Stimulated activated naive CD8-positive, alpha-beta T cell treated with anti-CD3 and anti-CD28 coated beads, Interleukin-15, Interleukin-2, amounts not matched to agents 100 ng/mL and 50 ng/mL, for 24 hours (primary cell): Measurements from ENCODE around the gene PAPPA.

Experiments
- H3K27ac Mint-ChIP-seq: one replicate; pipeline ENCODE4 v1.8.0; 2021; ENCODE audit warnings: mild to moderate bottlenecking, mixed read lengths
- H3K27me3 Mint-ChIP-seq: one replicate; pipeline ENCODE4 v1.8.0; 2021; ENCODE audit warnings: mixed read lengths
- H3K36me3 Mint-ChIP-seq: one replicate; pipeline ENCODE4 v1.8.0; 2021; ENCODE audit warnings: low read depth, mixed read lengths
- H3K4me1 Mint-ChIP-seq: one replicate; pipeline ENCODE4 v1.8.0; 2021; ENCODE audit warnings: low read depth, mixed read lengths
- H3K4me3 Mint-ChIP-seq: one replicate; pipeline ENCODE4 v1.8.0; 2021; ENCODE audit warnings: mild to moderate bottlenecking, mixed read lengths
- H3K9me3 Mint-ChIP-seq: one replicate; pipeline ENCODE4 v1.8.0; 2021; ENCODE audit warnings: mixed read lengths

Gene PAPPA

DNA sequence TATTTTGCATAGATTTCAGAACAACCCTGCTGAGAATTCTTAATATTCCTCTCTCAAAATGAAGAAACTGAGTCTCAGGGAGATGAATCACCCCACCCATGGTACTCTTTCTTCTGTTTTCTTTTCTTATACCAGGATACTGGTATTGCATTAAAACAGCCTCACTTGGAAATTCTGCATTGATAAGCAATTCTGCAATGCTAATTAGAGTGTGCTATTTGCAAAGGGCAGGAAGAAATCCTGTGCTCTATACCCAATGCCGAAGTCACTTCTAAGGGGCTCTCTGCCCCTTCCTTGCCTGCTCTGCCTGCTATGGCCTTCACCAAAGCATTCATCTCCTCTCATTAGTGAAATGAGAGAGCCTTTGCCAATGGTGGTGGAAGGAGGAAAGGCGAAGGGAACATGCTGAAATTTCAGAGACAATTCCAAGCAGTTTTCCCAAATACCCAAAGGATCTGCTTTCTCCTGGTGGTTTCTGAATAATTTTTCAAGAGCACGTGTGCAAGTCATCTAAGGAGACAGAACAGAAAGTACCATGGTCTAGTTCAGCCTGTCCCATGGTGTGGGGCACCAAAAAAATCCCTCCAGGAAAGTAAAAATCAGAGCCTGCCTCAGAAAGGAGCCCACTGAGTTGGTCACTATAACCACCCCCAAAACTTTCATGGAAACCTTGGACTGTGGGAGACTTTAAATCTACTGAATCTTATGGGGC lies 156.5 kb downstream of the PAPPA start:
- peaks cover 4% of the 10 kb centered on the region for H3K9me3 Mint-ChIP-seq
- H3K27me3 Mint-ChIP-seq, result no peaks in the 10 kb centered on the region
- H3K4me1 Mint-ChIP-seq, result no peaks in the 10 kb centered on the region
- no peaks in the 10 kb centered on the region for H3K36me3 Mint-ChIP-seq
- H3K4me3 Mint-ChIP-seq, result no peak overlapping the region
- H3K27ac Mint-ChIP-seq, result no peak overlapping the region

DNA sequence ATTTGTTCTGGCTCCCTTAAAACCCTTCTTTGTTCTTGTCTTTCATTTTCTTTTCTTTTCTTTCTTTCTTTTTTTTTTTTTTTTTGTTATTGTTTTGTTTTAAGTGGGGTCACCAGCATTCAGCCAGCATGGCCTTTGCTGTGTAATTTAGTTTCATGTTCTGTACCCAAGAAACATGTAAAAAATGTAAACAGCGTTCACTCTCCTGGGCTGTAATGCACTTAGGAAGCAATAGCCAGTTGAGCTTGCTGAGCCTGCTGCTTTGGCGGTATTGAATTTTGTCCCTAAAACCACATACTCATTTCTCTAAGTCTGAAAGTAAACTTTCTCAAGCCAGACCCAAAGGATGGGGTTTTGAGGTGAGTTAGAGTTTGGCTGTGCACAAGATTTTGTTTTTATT lies 158.6 kb downstream of the PAPPA start:
- no peak overlapping the region for H3K4me3 Mint-ChIP-seq
- H3K27ac Mint-ChIP-seq, result no peak overlapping the region
- no peaks in the 10 kb centered on the region for H3K36me3 Mint-ChIP-seq
- H3K4me1 Mint-ChIP-seq, result no peaks in the 10 kb centered on the region
- peaks cover 4% of the 10 kb centered on the region for H3K9me3 Mint-ChIP-seq
- H3K27me3 Mint-ChIP-seq, result no peaks in the 10 kb centered on the region

DNA sequence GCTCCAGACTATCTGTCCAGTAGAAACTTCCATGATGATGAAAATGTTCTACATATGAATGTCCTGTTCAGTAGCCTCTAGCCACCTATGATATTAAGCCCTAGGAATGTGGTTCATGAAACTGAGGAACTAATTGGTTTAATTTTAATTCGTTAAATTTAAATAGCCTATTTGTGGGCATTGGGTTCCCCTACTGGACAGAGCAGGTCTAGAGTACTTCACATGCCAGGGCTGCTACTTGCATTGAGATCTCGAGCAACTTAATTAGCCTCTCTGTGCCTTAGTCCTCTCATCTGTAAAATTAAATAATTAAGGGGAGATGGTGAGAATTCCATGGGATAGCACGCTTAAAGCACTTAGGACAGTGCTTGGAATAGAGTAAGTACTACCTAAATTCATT lies 160.0 kb downstream of the PAPPA start:
- Mint-ChIP-seq H3K4me1 (no peaks in the 10 kb centered on the region), H3K36me3 (no peaks in the 10 kb centered on the region), H3K27ac (no peak overlapping the region), H3K4me3 (no peak overlapping the region), H3K9me3 (peaks cover 4% of the 10 kb centered on the region), H3K27me3 (no peaks in the 10 kb centered on the region)

DNA sequence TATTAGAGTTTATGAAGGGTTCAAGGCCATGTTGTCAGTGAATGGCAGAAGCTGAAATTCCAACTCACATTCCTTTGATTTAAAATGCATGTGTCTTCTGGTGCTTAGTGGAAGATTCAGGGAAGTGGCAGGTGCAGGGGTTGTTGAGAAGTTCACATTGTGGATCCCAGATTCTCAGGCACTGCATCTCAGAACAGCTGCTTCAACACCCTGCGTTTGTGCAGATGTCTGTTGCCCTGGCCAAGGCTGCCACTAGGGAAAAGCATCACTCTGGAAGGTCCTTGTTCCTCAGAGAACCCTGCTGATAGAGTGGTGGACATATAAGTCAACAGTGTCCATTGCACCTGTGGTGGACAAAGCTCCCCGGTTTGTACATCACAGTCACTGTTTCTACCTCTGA lies 162.7 kb downstream of the PAPPA start:
- Mint-ChIP-seq H3K36me3 (no peaks in the 10 kb centered on the region), H3K4me1 (no peaks in the 10 kb centered on the region), H3K4me3 (no peak overlapping the region), H3K27me3 (peaks cover 4% of the 10 kb centered on the region), H3K9me3 (peaks cover 4% of the 10 kb centered on the region), H3K27ac (no peak overlapping the region)

DNA sequence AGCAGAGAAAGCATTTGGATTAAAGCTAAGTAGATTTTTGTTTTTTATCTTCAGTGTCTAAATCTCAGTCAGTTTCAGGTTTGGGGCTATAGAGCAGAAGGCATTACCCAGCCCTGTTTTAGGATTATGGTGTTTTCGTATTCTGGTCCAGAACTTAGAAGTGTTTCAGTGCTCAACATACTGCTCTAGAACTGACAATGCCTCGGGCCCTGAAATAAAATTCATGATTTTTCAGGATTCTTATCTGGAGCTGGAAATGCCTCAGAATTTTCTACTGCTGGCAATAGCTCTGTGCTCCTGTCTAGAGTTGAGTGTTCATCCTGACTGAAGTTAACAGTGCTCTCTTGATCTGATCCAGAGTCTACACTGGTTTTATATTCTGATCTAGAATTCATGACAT lies 163.9 kb downstream of the PAPPA start:
- H3K9me3 Mint-ChIP-seq, result peaks cover 4% of the 10 kb centered on the region
- H3K27me3 Mint-ChIP-seq, result peaks cover 4% of the 10 kb centered on the region
- H3K4me3 Mint-ChIP-seq, result no peak overlapping the region
- no peaks in the 10 kb centered on the region for H3K36me3 Mint-ChIP-seq
- no peaks in the 10 kb centered on the region for H3K4me1 Mint-ChIP-seq
- H3K27ac Mint-ChIP-seq, result no peak overlapping the region

DNA sequence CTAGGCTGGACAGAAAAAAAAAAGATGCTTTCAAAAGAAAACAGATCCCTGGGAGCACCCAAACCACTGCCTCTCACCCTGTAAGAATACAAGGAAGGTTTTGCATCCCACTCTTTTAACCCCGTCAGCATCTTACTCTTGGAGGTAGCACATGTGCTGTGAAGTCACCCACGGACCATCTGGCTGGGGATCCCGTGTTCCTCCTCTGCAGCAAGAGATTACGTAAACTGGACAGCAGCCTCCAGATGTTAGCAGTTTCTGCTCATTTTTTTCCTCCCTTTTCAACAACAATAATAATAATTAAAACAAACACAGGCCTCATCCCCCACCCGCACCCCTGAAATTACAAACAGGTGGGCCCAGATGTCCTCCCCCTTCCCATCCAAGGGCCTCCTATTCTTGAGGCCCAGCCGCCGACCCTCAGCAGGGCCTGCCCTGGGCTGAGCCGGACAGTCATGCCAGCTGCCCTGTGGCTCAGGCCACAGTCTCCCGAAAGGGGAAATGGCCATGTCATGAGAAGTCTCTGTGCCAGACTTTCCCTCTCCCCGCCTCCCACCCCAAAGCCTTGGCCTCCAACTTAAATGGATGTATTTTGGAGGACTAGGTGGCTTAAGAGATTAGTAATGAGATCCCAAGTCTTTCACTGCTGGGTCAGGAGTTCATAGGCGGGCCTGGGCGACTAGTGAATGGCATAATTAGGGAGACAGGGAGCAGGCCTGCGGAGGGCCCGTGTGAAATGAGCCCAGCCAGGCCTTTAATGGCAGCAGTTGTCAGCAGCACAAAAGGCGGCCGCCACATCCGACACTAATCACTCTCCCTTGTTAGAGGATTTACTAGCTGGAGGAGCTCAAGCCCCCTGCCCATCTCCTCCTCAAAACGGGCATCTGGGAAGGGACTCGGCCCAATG lies 165.1 kb downstream of the PAPPA start:
- Mint-ChIP-seq H3K9me3 (peaks cover 4% of the 10 kb centered on the region), H3K4me1 (no peaks in the 10 kb centered on the region), H3K36me3 (no peaks in the 10 kb centered on the region), H3K27me3 (peaks cover 4% of the 10 kb centered on the region), H3K4me3 (no peak overlapping the region), H3K27ac (no peak overlapping the region)

DNA sequence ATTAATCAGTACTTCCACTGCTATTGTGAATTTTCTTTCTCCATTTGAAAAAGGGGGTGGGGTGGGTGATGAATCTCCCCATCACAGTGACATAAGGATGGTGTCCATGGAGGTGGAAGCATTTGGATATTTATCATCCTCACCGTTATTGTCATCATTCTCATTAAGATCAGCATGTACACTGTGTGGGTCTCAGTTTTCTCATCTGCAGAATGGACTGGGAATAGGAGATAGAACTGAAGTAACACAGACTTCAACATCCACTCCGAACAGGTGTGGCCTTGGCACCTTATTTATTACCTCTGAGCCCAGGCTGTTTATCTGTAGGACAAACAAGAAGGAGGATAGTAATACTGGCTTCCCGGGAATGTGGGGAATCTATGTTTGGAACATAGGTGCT lies 165.9 kb downstream of the PAPPA start:
- Mint-ChIP-seq H3K9me3 (peaks cover 4% of the 10 kb centered on the region), H3K4me1 (no peaks in the 10 kb centered on the region), H3K36me3 (no peaks in the 10 kb centered on the region), H3K27ac (no peak overlapping the region), H3K4me3 (no peak overlapping the region), H3K27me3 (peaks cover 4% of the 10 kb centered on the region)

DNA sequence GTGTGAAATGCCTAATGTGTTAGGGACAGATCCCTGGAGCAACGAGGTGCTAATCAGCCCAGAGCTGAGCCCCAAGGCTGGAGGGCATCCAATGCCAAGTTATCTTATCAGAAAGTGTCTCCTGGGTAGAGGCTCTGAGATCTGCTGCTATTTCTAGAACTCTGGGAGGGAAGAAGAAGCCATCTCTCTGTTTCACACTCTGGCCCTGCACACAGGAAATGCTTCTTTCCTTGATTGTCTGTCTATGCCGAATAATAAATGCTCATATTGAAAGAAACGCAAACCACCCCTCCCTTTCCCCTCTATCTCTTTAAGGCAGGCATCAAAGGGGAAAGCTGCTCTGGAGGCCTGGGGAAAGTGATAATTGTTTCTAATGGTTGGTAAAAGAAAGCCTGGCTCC lies 166.7 kb downstream of the PAPPA start:
- Mint-ChIP-seq H3K27me3 (peaks cover 4% of the 10 kb centered on the region), H3K4me1 (no peaks in the 10 kb centered on the region), H3K9me3 (no peaks in the 10 kb centered on the region), H3K4me3 (no peak overlapping the region), H3K36me3 (no peaks in the 10 kb centered on the region), H3K27ac (no peak overlapping the region)

DNA sequence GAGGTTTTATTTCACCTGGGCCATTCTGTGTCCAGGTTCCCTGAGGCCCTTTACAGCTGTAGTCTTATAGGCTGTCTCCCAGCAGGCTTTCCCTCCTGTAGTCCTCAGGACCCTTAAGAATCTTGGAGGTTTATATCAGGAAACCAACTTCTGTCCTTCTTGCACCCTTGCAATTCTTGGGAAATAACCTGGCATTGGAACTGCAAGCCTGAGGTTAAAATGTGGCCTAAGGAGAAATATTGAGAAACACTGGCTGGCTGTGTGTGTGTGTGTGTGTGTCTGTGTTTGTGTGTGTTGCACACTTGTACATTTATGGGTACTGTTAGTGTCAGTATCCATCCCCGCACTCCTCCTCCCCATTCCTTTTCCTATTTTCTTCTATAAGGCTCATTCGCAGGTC lies 168.9 kb downstream of the PAPPA start:
- Mint-ChIP-seq H3K36me3 (no peaks in the 10 kb centered on the region), H3K4me3 (no peak overlapping the region), H3K4me1 (no peaks in the 10 kb centered on the region), H3K27me3 (peaks cover 4% of the 10 kb centered on the region), H3K9me3 (peaks cover 7% of the 10 kb centered on the region), H3K27ac (no peak overlapping the region)

DNA sequence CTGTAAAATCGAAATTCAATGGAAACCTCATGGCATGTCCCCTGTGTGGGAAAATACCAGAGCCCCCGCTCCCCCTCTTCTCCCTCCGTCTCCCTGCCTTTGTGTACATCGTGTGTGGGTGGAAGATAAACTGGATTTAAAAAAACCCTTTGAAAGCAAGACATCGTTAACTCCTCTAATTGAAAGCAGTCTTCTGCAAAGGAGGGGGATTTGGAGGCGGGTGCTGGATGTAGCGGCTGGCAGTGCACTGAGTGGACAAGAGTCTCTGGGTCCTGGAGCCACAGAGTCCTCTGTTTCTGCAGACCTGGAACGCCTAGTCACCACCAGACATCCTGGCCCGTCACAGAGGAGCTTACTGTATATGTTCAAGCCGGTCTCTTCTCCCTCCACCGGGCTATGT lies 169.4 kb downstream of the PAPPA start:
- no peak overlapping the region for H3K4me3 Mint-ChIP-seq
- H3K9me3 Mint-ChIP-seq, result peaks cover 7% of the 10 kb centered on the region
- no peak overlapping the region for H3K27ac Mint-ChIP-seq
- H3K27me3 Mint-ChIP-seq, result peaks cover 4% of the 10 kb centered on the region
- H3K4me1 Mint-ChIP-seq, result no peaks in the 10 kb centered on the region
- no peaks in the 10 kb centered on the region for H3K36me3 Mint-ChIP-seq

DNA sequence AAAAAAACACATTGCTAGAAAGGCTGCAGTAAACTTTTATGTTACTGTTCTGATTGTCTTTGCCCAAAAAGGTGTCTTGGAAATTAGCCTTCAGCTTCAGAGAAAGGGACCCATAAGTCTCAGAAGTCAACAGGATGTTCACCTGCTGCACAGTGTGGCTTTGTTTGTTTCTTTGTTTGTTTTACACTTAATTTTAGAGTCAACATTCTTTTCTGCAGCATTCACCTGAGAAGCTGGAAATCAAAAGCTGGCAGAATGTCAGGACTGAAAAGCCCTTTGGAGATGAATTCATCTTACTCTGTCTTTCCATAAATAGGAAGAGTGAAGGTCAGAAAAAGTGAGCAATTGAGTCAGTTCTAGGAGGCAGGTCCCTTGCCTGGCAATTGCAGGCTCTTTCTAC lies 170.0 kb downstream of the PAPPA start:
- Mint-ChIP-seq H3K27me3 (peaks cover 4% of the 10 kb centered on the region), H3K4me3 (no peak overlapping the region), H3K27ac (no peak overlapping the region), H3K36me3 (no peaks in the 10 kb centered on the region), H3K4me1 (no peaks in the 10 kb centered on the region), H3K9me3 (peaks cover 7% of the 10 kb centered on the region)

DNA sequence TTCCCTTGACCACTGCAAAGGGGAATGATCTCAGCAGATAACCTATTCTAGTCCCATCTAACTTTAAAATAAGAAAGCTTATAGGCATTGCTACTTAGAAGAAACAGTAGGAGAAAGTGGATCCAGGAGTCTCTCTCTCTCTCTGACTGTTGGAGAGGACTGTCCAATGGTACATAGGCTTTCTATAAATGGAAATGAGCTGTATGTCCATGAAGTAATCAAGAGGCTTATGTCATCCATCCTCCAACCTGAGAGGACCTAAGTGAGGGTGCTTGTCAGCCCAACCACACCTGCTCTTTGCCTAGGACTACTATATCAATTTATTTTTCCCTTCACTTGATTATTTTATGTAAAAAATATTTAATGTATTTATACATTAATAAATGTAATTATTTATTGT lies 172.3 kb downstream of the PAPPA start:
- Mint-ChIP-seq H3K36me3 (no peaks in the 10 kb centered on the region), H3K4me1 (no peaks in the 10 kb centered on the region), H3K9me3 (peaks cover 7% of the 10 kb centered on the region), H3K27me3 (no peaks in the 10 kb centered on the region), H3K4me3 (no peak overlapping the region), H3K27ac (no peak overlapping the region)

DNA sequence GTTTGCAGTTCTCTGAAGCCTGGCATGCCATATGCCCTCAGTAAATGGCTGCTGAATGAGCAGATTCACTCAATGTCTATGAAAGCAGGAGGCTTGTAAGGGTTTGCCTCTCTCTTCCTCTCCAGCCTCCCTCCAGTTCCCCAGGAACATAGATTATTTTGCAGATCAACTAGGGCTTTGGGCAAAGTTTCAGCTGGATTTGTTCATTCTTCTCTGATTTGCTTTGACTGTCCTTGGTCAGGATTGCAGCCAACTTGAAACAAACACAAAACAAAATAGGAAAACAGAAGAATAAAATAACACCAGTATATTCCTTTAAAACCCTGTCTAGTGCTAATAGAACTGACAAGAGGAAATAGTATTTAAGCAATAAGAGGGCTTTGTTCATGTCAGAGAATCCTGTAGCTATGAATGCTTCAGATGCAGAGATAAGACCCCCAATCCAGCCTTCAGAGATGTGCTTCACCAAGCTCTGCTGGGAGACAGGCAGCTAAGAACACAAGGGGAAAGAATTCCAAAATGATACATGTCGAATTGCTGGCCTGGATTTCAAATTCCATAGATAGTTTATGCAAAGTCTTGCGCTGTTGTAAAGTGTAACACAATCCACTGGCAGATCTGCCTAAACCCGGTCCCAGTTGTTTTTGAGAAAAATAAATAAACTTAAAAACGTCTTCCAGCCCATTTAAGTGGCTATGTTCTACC lies 174.3 kb downstream of the PAPPA start:
- Mint-ChIP-seq H3K4me1 (no peaks in the 10 kb centered on the region), H3K27me3 (no peaks in the 10 kb centered on the region), H3K4me3 (no peak overlapping the region), H3K27ac (no peak overlapping the region), H3K9me3 (peaks cover 7% of the 10 kb centered on the region), H3K36me3 (no peaks in the 10 kb centered on the region)

DNA sequence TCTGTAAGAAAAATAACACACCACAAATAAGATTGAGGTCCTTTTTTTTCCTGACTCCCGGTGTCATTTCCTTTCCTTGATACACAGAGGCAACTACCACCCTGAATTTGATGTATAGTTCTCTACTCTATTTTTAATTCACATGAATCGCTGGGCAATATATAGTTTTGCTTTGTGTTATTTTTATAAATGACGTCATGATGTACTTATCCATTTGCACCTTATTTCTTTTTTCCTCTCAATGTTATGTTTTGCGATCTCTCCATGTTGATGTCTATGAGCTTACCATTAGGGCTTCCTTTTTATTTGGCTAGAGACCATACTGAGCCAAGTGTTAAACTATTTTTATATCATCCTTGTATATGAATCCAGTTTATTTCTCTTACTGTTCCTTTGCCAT lies 175.9 kb downstream of the PAPPA start:
- Mint-ChIP-seq H3K27ac (no peak overlapping the region), H3K4me1 (no peaks in the 10 kb centered on the region), H3K4me3 (no peak overlapping the region), H3K27me3 (no peaks in the 10 kb centered on the region), H3K9me3 (peaks cover 7% of the 10 kb centered on the region), H3K36me3 (no peaks in the 10 kb centered on the region)

DNA sequence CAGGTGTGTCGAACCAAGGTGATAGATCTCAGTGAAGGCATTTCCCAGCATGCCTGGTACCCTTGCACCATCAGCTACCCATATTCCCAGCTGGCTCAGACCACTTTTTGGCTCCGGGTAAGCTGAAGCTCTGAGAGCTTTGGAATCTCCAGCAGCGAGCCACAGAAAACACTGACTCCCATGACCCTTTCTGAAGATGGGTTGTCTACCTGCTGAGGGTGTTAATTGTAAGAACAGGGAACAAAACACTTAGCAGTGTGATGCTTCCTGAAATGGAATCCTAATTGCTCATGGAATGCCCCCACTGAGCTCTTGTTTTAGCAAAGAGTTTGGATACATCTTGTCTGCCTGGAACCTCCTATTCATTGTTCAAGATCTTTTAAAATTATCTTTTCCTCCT lies 177.7 kb downstream of the PAPPA start:
- H3K27me3 Mint-ChIP-seq, result no peaks in the 10 kb centered on the region
- H3K4me1 Mint-ChIP-seq, result no peaks in the 10 kb centered on the region
- H3K27ac Mint-ChIP-seq, result no peak overlapping the region
- no peak overlapping the region for H3K4me3 Mint-ChIP-seq
- peaks cover 7% of the 10 kb centered on the region for H3K9me3 Mint-ChIP-seq
- H3K36me3 Mint-ChIP-seq, result no peaks in the 10 kb centered on the region
